Measurements from ENCODE around the gene RNLS. TPM values are rescaled to one million over a fixed set of nuclear protein-coding genes. Genes with fewer than 3 reads are reported as not detected.

The RNLS gene
- polyA plus RNA-seq, 5 donors, result 4.3 to 7.0 (median 5.2) TPM

- DNase-seq, result no peak
Measured at GRCh38 chr10:88477343-88478085, 105.6 kb downstream of the RNLS start.

- no peak for DNase-seq
Measured at GRCh38 chr10:88474884-88475844, 108.0 kb downstream of the RNLS start.

GRCh38 chr10:88473989-88474883 is 108.9 kb downstream of the RNLS start:
- DNase-seq, result peak in 1 of 2 donors; percentile 21

GRCh38 chr10:88472540-88472939 is 110.6 kb downstream of the RNLS start:
- no peak for DNase-seq

- no peak for DNase-seq
Measured at GRCh38 chr10:88471899-88472298, 111.2 kb downstream of the RNLS start.

GRCh38 chr10:88467835-88468485 is 115.2 kb downstream of the RNLS start:
- DNase-seq, result no peak

GRCh38 chr10:88466786-88467185 is 116.3 kb downstream of the RNLS start:
- no peak for DNase-seq

- no peak for DNase-seq
Measured at GRCh38 chr10:88465765-88466164, 117.4 kb downstream of the RNLS start.

- DNase-seq, result no peak
Measured at GRCh38 chr10:88463811-88464210, 119.3 kb downstream of the RNLS start.

GRCh38 chr10:88461426-88461825 is 121.7 kb downstream of the RNLS start:
- no peak for DNase-seq

- DNase-seq, result no peak
Measured at GRCh38 chr10:88459530-88459929, 123.6 kb downstream of the RNLS start.

GRCh38 chr10:88458209-88458608 is 124.9 kb downstream of the RNLS start:
- DNase-seq, result no peak

- DNase-seq, result no peak
Measured at GRCh38 chr10:88457660-88458059, 125.5 kb downstream of the RNLS start.

GRCh38 chr10:88456730-88457129 is 126.4 kb downstream of the RNLS start:
- no peak for DNase-seq

- DNase-seq, result no peak
Measured at GRCh38 chr10:88455831-88456230, 127.3 kb downstream of the RNLS start.

GRCh38 chr10:88450201-88450600 is 132.9 kb downstream of the RNLS start:
- no peak for DNase-seq

- DNase-seq, result no peak
Measured at GRCh38 chr10:88442716-88443115, 140.4 kb downstream of the RNLS start.

GRCh38 chr10:88440541-88440940 is 142.6 kb downstream of the RNLS start:
- DNase-seq, result no peak

- no peak for DNase-seq
Measured at GRCh38 chr10:88439932-88440331, 143.2 kb downstream of the RNLS start.

GRCh38 chr10:88437411-88437810 is 145.7 kb downstream of the RNLS start:
- DNase-seq, result no peak

- DNase-seq, result no peak
Measured at GRCh38 chr10:88433565-88434186, 149.4 kb downstream of the RNLS start.

All from right lung (tissue), 5 donors.